Lung (tissue), 12 donors: ENCODE results near the gene ATP13A5. TPM values are rescaled to one million over a fixed set of nuclear protein-coding genes. Genes with fewer than 3 reads are reported as not detected.
A peak's percentile ranks its signal among the peaks of the same experiment; 100 is the strongest.

Source experiments
- ATAC-seq: fragments of 200-7000 bp; cut with Tn5 transposase; one replicate; pipeline ENCODE4 v1.9.1; 2020; ENCODE audit warnings: moderate number of reproducible peaks; ENCODE audit not compliant: insufficient read depth, low FRiP score
- DNase-seq, 3 donors: peaks; one replicate each; pipeline ENCODE4 v3.0.0-alpha.2; 2013 to 2017
- H3K27ac ChIP-seq, 2 donors: one replicate each; pipeline ENCODE4 v1.5.1; 2013; ENCODE audit warnings: mild to moderate bottlenecking in 2 of 2, moderate library complexity in 2 of 2, control low read depth in 1 of 2, inconsistent platforms in 1 of 2, low read depth in 1 of 2, low read length in 1 of 2
- H3K27me3 ChIP-seq, 3 donors: one replicate each; pipeline ENCODE4 v1.5.1; 2013; ENCODE audit warnings: low read length in 2 of 3; ENCODE audit not compliant: control insufficient read depth in 3 of 3, insufficient read depth in 3 of 3
- H3K36me3 ChIP-seq, 4 donors: one replicate each; pipeline ENCODE4 v1.5.1; 2013; ENCODE audit warnings: low read length in 4 of 4, mild to moderate bottlenecking in 1 of 4, moderate library complexity in 1 of 4; ENCODE audit not compliant: control insufficient read depth in 4 of 4, insufficient read depth in 4 of 4
- H3K4me1 ChIP-seq, 5 donors: one replicate each; pipeline ENCODE4 v1.5.1; 2013; ENCODE audit warnings: low read length in 5 of 5, mild to moderate bottlenecking in 2 of 5, moderate library complexity in 1 of 5; ENCODE audit not compliant: control insufficient read depth in 5 of 5, insufficient read depth in 5 of 5
- H3K4me3 ChIP-seq: one replicate; pipeline ENCODE4 v1.5.1; 2013; ENCODE audit warnings: mild to moderate bottlenecking, control low read depth, moderate library complexity
- H3K9ac ChIP-seq, 2 donors: one replicate each; pipeline ENCODE4 v1.5.1; 2013; ENCODE audit warnings: low read length in 2 of 2, control low read depth in 1 of 2; ENCODE audit not compliant: insufficient read depth in 1 of 2
- H3K9me3 ChIP-seq, 4 donors: one replicate each; pipeline ENCODE4 v1.5.1; 2013; ENCODE audit warnings: low read length in 3 of 4, mild to moderate bottlenecking in 1 of 4, moderate library complexity in 1 of 4; ENCODE audit not compliant: control insufficient read depth in 4 of 4, insufficient read depth in 3 of 4
- WGBS, 2 donors: extraction: QIAGEN DNeasy Blood & Tissue Kit; methylation state at CpG; one replicate each; pipeline ENCODE4 v1.1.7; 2013; 5-methylcytosine and 5-hydroxymethylcytosine counted together
- polyA plus RNA-seq, 2 donors: library from polyadenylated mRNA; stranded (reverse); fragments of 200-250 nt; gene quantifications; one replicate each; pipeline ENCODE4 v1.2.1, GENCODE V29; 2013
- total RNA-seq, 2 donors: library from RNA; depleted of rRNA in 1 of 2; stranded (reverse); fragments of >200 nt in 1 of 2; gene quantifications; one replicate each; pipeline ENCODE4 v1.2.1, GENCODE V29; 2014 to 2021
- TF ChIP-seq, protein P1 (sequence below): IDR thresholded peaks from 2 replicates; pipeline ENCODE4 v1.5.1; 2012; ENCODE audit warnings: mild to moderate bottlenecking; ENCODE audit errors: control extremely low read depth, extremely low read depth
- donor health status: control.
- donor health status: control.
- donor health status: Bipolar disorder and iron deficiency.
- donor health status: healthy.
- donor health status: DM: yes; HTN: yes; CAD: no.

ATP13A5 gene
- total and polyA plus RNA-seq, 4 donors: 0.34 to 1.2 (median 1.1) TPM

GRCh38 chr3:193396451-193397244, 18.1 kb upstream of the ATP13A5 start:
- TF ChIP-seq, protein P1, sequence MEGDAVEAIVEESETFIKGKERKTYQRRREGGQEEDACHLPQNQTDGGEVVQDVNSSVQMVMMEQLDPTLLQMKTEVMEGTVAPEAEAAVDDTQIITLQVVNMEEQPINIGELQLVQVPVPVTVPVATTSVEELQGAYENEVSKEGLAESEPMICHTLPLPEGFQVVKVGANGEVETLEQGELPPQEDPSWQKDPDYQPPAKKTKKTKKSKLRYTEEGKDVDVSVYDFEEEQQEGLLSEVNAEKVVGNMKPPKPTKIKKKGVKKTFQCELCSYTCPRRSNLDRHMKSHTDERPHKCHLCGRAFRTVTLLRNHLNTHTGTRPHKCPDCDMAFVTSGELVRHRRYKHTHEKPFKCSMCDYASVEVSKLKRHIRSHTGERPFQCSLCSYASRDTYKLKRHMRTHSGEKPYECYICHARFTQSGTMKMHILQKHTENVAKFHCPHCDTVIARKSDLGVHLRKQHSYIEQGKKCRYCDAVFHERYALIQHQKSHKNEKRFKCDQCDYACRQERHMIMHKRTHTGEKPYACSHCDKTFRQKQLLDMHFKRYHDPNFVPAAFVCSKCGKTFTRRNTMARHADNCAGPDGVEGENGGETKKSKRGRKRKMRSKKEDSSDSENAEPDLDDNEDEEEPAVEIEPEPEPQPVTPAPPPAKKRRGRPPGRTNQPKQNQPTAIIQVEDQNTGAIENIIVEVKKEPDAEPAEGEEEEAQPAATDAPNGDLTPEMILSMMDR: no peak
- WGBS, 2 donors: 73 to 85% methylated on average over 7 of the region's 7 CpGs
- Histone ChIP-seq H3K9ac (no peak overlapping the region), H3K27me3 (no peaks in the 10 kb centered on the region), H3K36me3 (no peaks in the 10 kb centered on the region), H3K4me3 (no peak overlapping the region), H3K4me1 (peaks cover 0 to 2% (median 0%) of the 10 kb centered on the region in 5 donors), H3K9me3 (peaks cover 0 to 2% (median 0%) of the 10 kb centered on the region in 4 donors), H3K27ac (no peak overlapping the region)
- ATAC-seq (no peak), DNase-seq (peak in 2 of 3 donors; percentile 1 to 18)

- ATAC-seq (no peak), DNase-seq (no peak)
- Histone ChIP-seq H3K9me3 (no peaks in the 10 kb centered on the region), H3K9ac (no peak overlapping the region), H3K27ac (no peak overlapping the region), H3K4me3 (no peak overlapping the region), H3K4me1 (peaks cover 0 to 2% (median 0%) of the 10 kb centered on the region in 5 donors), H3K27me3 (no peaks in the 10 kb centered on the region), H3K36me3 (no peaks in the 10 kb centered on the region)
- TF ChIP-seq, protein P1: no peak
- WGBS, 2 donors: 71 to 77% methylated on average over 3 of the region's 3 CpGs
These were observed 13.3 kb upstream of the ATP13A5 start for GRCh38 chr3:193391902-193392301.

DNA sequence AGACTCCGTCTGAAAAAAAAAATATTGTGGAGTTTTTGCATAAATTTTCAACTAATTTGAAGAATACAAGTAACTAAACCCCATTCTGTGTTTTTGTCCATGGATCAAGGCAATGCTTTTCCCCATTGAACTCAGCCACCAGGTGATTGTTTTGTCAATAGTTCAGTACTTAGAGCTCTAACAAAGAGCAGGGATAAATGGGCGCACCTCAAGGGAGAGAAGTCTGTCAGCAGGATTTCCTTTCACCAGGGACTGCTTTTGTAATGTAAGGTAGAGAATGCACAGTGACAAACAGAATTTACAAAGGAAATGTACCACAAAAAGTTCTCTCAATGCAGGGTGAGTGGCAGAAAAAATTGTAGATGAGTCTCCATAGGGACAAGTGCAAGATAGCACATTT, 10.8 kb upstream of the ATP13A5 start:
- no peak overlapping the region for H3K4me3 ChIP-seq
- WGBS, 2 donors: 75 to 79% methylated on average over 2 of the region's 2 CpGs
- ATAC-seq (no peak), DNase-seq (no peak)
- no peaks in the 10 kb centered on the region for H3K9me3 ChIP-seq
- no peaks in the 10 kb centered on the region for H3K4me1 ChIP-seq
- no peaks in the 10 kb centered on the region for H3K27me3 ChIP-seq
- no peak overlapping the region for H3K9ac ChIP-seq
- TF ChIP-seq, protein P1: no peak
- no peak overlapping the region for H3K27ac ChIP-seq
- H3K36me3 ChIP-seq: no peaks in the 10 kb centered on the region

GRCh38 chr3:193388361-193388760, 9.8 kb upstream of the ATP13A5 start:
- TF ChIP-seq, protein P1: no peak
- H3K27me3 ChIP-seq: no peaks in the 10 kb centered on the region
- H3K27ac ChIP-seq: no peak overlapping the region
- no peak overlapping the region for H3K9ac ChIP-seq
- H3K9me3 ChIP-seq: no peaks in the 10 kb centered on the region
- H3K4me1 ChIP-seq: no peaks in the 10 kb centered on the region
- no peak for ATAC-seq
- whole genome bisulfite sequencing, 2 donors: 88 to 91% methylated on average over 6 of the region's 6 CpGs
- no peak for DNase-seq
- H3K36me3 ChIP-seq: no peaks in the 10 kb centered on the region
- no peak overlapping the region for H3K4me3 ChIP-seq
